Suppressor macrophage treated with lipopolysaccharide for 4 hours (primary cell): ENCODE data around the gene LGSN.
A peak's percentile ranks its signal among the peaks of the same experiment; 100 is the strongest.
"Not testable (repeated sequence)": the region's sequence is repeated elsewhere in the genome, so short reads cannot be mapped to it uniquely, and the experiment has no call there.

Experiments used
- DNase-seq: peaks from one replicate; pipeline ENCODE4 v3.0.0-alpha.2; 2020

Gene LGSN

GRCh38 chr6:63319939-63320338, at the start of gene LGSN:
TSS of gene LGSN (minus strand) at chr6:63319983. CDS start at chr6:63319943, 40 bp downstream.
- DNase-seq = no peak

GRCh38 chr6:63368347-63368746, 48.6 kb upstream of the LGSN start:
- no peak for DNase-seq

- DNase-seq = not testable (repeated sequence)
These were observed 42.8 kb upstream of the LGSN start for GRCh38 chr6:63362500-63363120.

GRCh38 chr6:63357384-63357783, 37.6 kb upstream of the LGSN start:
- not testable (repeated sequence) for DNase-seq

- peak; percentile 16 for DNase-seq
These were observed 35.8 kb upstream of the LGSN start for GRCh38 chr6:63355632-63356031.

- no peak for DNase-seq
These were observed 33.5 kb upstream of the LGSN start for GRCh38 chr6:63353286-63353630.

GRCh38 chr6:63352544-63353285, 32.9 kb upstream of the LGSN start:
- peak; percentile 94 for DNase-seq

- peak; percentile 84 for DNase-seq
These were observed 32.3 kb upstream of the LGSN start for GRCh38 chr6:63352069-63352543.

GRCh38 chr6:63349401-63349800, 29.6 kb upstream of the LGSN start:
- peak; percentile 47 for DNase-seq

GRCh38 chr6:63348836-63349235, 29.1 kb upstream of the LGSN start:
- DNase-seq = no peak

- peak; percentile 82 for DNase-seq
These were observed 27.8 kb upstream of the LGSN start for GRCh38 chr6:63347599-63347998.

GRCh38 chr6:63346217-63346835, 26.5 kb upstream of the LGSN start:
- no peak for DNase-seq

- DNase-seq = no peak
These were observed 20.6 kb upstream of the LGSN start for GRCh38 chr6:63340351-63340750.

GRCh38 chr6:63334652-63335051, 14.9 kb upstream of the LGSN start:
- DNase-seq = not testable (repeated sequence)

- no peak for DNase-seq
These were observed 13.7 kb upstream of the LGSN start for GRCh38 chr6:63333440-63333839.

- DNase-seq = not testable (repeated sequence)
These were observed 6.8 kb upstream of the LGSN start for GRCh38 chr6:63326630-63327029.

- DNase-seq = no peak
These were observed 3.2 kb upstream of the LGSN start for GRCh38 chr6:63322981-63323380.

GRCh38 chr6:63321821-63322220, 2.0 kb upstream of the LGSN start:
- no peak for DNase-seq

GRCh38 chr6:63317641-63318040, 2.1 kb downstream of the LGSN start:
- no peak for DNase-seq

GRCh38 chr6:63316113-63316512, 3.7 kb downstream of the LGSN start:
- no peak for DNase-seq

- no peak for DNase-seq
These were observed 6.7 kb downstream of the LGSN start for GRCh38 chr6:63313111-63313510.

- DNase-seq = peak; percentile 53
These were observed 12.1 kb downstream of the LGSN start for GRCh38 chr6:63307581-63308246.

GRCh38 chr6:63306420-63306819, 13.4 kb downstream of the LGSN start:
- no peak for DNase-seq

- no peak for DNase-seq
These were observed 14.5 kb downstream of the LGSN start for GRCh38 chr6:63305277-63305676.
